A673 (cell line): ENCODE measurements around the gene NEMP1. TPM values are rescaled to one million over a fixed set of nuclear protein-coding genes. Genes with fewer than 3 reads are reported as not detected.

Experiments used
- BruUV-seq: library from RNA; stranded (reverse); fragments of 400-500 nt; replicated peaks from 2 replicates; lab custom pipeline; 2021; lab: Mats Ljungman, UMichigan
- CTCF ChIA-PET: fragments of 300-600 bp; sonication (Branson Sonifier 250); formaldehyde crosslinking; loops from one replicate; lab custom pipeline; 2022; ENCODE audit warnings: antibody characterized with exemption; lab: Charles Lee
- POLR2A ChIA-PET: fragments of 300-600 bp; sonication (Branson Sonifier 250); formaldehyde crosslinking; loops from one replicate; lab custom pipeline; 2022; ENCODE audit warnings: antibody characterized with exemption; ENCODE audit not compliant: low non-redundant PET; lab: Charles Lee
- DNase-seq: peaks from one replicate; pipeline ENCODE4 v3.0.0-alpha.2; 2015; ENCODE audit warnings: low spot score
- H3K27ac ChIP-seq: fragments of 200-600 bp; sonication (generic); 2 replicates; pipeline ENCODE4 v1.5.1; 2016; ENCODE audit warnings: mixed run types, low read depth, mild to moderate bottlenecking, mixed read lengths, antibody characterized with exemption, low read length; ENCODE audit not compliant: poor library complexity, severe bottlenecking
- H3K27me3 ChIP-seq: fragments of 200-600 bp; sonication (generic); replicated peaks from 2 replicates; pipeline ENCODE4 v1.6.1; 2017; ENCODE audit warnings: mixed run types, low read depth, mild to moderate bottlenecking, mixed read lengths, antibody characterized with exemption, low read length; ENCODE audit not compliant: insufficient read depth, poor library complexity
- H3K36me3 ChIP-seq: fragments of 200-600 bp; sonication (generic); 2 replicates; pipeline ENCODE4 v1.6.1; 2016; ENCODE audit warnings: mixed run types, mild to moderate bottlenecking, mixed read lengths, antibody characterized with exemption, low read length; ENCODE audit not compliant: insufficient read depth, poor library complexity, severe bottlenecking
- H3K4me1 ChIP-seq: fragments of 200-600 bp; sonication (generic); 2 replicates; pipeline ENCODE4 v1.6.1; 2017; ENCODE audit warnings: mixed run types, mild to moderate bottlenecking, mixed read lengths, antibody characterized with exemption, low read length; ENCODE audit not compliant: insufficient read depth, poor library complexity, severe bottlenecking
- H3K4me3 ChIP-seq: fragments of 200-600 bp; sonication (generic); 2 replicates; pipeline ENCODE4 v1.5.1; 2016; ENCODE audit warnings: low read depth, mixed run types, mild to moderate bottlenecking, mixed read lengths, low read length; ENCODE audit not compliant: poor library complexity, severe bottlenecking
- H3K9me3 ChIP-seq: fragments of 200-600 bp; sonication (generic); 2 replicates; pipeline ENCODE4 v1.6.1; 2016; ENCODE audit warnings: mixed run types, low read depth, mild to moderate bottlenecking, mixed read lengths, antibody characterized with exemption, low read length; ENCODE audit not compliant: poor library complexity, severe bottlenecking
- CTCF ChIP-seq: fragments of 300-800, 200-600 bp; sonication (generic); conservative IDR thresholded peaks from 2 replicates; pipeline ENCODE4 v1.5.1; 2017; ENCODE audit warnings: low read depth, mild to moderate bottlenecking, antibody characterized with exemption, low read length, moderate library complexity, mixed read lengths
- EZH2 ChIP-seq: fragments of 200-600 bp; sonication (generic); IDR thresholded peaks from 2 replicates; pipeline ENCODE4 v1.6.1; 2017; ENCODE audit warnings: borderline replicate concordance, low read depth, mild to moderate bottlenecking, mixed read lengths, antibody characterized with exemption, low read length; ENCODE audit not compliant: poor library complexity, severe bottlenecking
- intact Hi-C: fragments of 100-400 bp; cut with micrococcal nuclease; formaldehyde crosslinking; loops from one replicate; pipeline ENCODE4 v1.10.0; 2022; ENCODE audit not compliant: unreplicated experiment
- total RNA-seq: library from RNA; stranded (reverse); gene quantifications from 2 replicates; pipeline ENCODE4 v1.2.3, GENCODE V29; 2021

The NEMP1 gene
- total RNA-seq, 1 experiment from 2014 or later: 68.6 TPM

GRCh38 chr12:57012600-57013465 is 65.8 kb downstream of the NEMP1 start:
- intact Hi-C loops: no loop called here
- DNase-seq: no peak
- no TSS peak for BruUV-seq
- H3K27me3 ChIP-seq: peaks cover 4% of the 10 kb centered on the region
- CTCF ChIA-PET: interaction anchor here (0.6 to 1.0 kb wide), 2 partner anchors 100 to 120 kb away, joined by 3 read pairs; no protein-coding TSS in a partner anchor
- POLR2A ChIA-PET: no interaction called here
- TF ChIP-seq CTCF (peak; percentile 45), EZH2 (no peak)
- no peaks in the 10 kb centered on the region for H3K9me3 ChIP-seq
- no peaks in the 10 kb centered on the region for H3K36me3 ChIP-seq
- H3K4me3 ChIP-seq: no peak overlapping the region
- peaks cover 4% of the 10 kb centered on the region for H3K4me1 ChIP-seq
- no peak overlapping the region for H3K27ac ChIP-seq

DNA sequence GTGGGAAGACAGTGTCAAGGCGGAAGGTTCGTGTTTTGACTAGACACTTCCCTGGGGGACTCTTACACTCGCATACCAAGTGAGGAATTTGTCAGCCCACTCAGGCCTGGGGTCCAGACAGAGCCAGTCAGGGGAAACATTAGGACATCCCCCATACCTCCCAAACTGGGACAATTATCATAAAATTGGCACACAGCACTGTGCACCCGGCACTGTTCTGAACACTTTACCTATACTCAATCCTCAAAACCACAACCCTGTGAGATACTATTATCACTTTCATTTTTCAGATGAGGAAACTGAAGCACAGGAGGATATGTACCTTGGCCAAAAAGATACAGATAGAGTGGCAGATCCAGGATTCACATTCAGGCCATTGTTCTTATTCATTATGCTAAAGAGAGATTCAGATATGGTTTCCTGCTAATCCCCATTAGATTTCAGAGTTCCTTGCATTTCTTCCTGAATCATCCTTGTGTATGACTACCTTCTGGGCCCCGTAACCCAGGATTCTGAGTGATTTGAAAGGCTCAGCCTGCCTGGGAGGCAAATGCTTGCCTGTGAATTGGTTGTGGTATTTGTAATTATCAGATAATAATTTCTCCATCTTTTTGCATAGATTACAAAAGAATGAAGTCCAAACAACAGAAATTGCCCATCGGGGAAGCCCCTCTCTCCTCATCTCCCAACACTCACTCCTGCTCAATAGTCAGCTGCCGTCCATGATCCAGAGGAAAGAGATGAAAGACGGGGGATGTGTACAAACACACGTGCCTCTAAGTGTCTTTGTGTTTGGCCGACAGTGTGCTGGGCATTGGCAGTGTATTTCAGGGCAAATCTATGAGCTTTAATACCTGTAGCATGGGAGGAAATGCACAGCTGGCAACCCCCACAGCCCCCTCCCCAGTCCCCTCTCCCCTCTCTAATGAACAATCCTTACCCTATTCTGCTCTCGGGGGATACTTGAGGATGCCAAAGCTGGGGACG is 66.9 kb downstream of the NEMP1 start:
- H3K36me3 ChIP-seq: no peaks in the 10 kb centered on the region
- BruUV-seq: no TSS peak
- H3K27me3 ChIP-seq: peaks cover 4% of the 10 kb centered on the region
- no peak for DNase-seq
- TF ChIP-seq EZH2 (no peak), CTCF (no peak)
- peaks cover 4% of the 10 kb centered on the region for H3K4me1 ChIP-seq
- H3K4me3 ChIP-seq: no peak overlapping the region
- CTCF ChIA-PET: interaction anchor here (0.6 to 2.1 kb wide), 2 partner anchors 100 to 122 kb away, joined by 3 to 13 read pairs; no protein-coding TSS in a partner anchor
- POLR2A ChIA-PET: no interaction called here
- intact Hi-C loops: no loop called here
- no peak overlapping the region for H3K27ac ChIP-seq
- H3K9me3 ChIP-seq: no peaks in the 10 kb centered on the region

DNA sequence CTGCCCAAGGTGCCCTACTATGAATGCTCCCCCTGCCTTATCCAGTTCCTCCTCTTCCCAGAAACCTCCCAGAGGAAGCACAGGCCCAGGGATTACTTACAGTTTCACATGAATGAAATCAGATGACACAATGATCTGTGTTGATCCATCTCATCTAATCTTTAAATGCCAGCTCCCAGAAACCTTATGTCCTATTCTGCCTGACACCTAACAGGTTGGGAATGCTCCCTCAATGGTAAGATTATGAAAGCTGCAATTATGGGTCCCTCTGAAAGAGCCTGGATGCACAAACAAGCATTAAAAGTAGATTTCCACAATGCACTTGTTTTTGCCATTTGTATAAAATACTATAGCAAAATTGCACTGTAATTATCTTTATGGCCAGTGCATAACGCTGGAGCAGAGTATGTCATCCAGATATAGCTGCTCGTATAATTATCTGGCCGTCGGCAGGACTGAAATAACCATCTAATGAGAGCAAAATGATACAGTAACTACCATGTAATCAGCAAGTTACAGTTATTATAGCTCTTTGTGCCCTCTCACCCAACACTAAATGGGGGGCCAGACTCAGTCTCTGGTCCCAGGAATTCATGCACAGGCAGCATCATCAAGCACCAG is 67.9 kb downstream of the NEMP1 start:
- POLR2A ChIA-PET: interaction anchor here (0.6 kb wide), 1 partner anchor 82 kb away, joined by 3 read pairs; no protein-coding TSS in a partner anchor
- H3K4me3 ChIP-seq: no peak overlapping the region
- TF ChIP-seq EZH2 (no peak), CTCF (no peak)
- CTCF ChIA-PET: interaction anchor here (2.1 kb wide), 1 partner anchor 101 kb away, joined by 13 read pairs; no protein-coding TSS in a partner anchor
- H3K27me3 ChIP-seq: peaks cover 4% of the 10 kb centered on the region
- no TSS peak for BruUV-seq
- peaks cover 4% of the 10 kb centered on the region for H3K4me1 ChIP-seq
- no peaks in the 10 kb centered on the region for H3K36me3 ChIP-seq
- intact Hi-C loops: no loop called here
- H3K9me3 ChIP-seq: no peaks in the 10 kb centered on the region
- no peak overlapping the region for H3K27ac ChIP-seq
- no peak for DNase-seq
